HepG2 (cell line): ENCODE results near the gene CDK5RAP2. TPM values are rescaled to one million over a fixed set of nuclear protein-coding genes. Genes with fewer than 3 reads are reported as not detected.

Source experiments
- CHCHD3 ChIP-seq: sonication (generic); formaldehyde crosslinking; IDR thresholded peaks from 2 replicates; pipeline ENCODE4 v1.8.0; 2022; ENCODE audit warnings: mild to moderate bottlenecking, missing genetic modification reagents, moderate library complexity
- KAT2B ChIP-seq: fragments of 150-350 bp; IDR thresholded peaks from 2 replicates; pipeline ENCODE4 v1.6.1; 2014; ENCODE audit warnings: low read depth, low read length, borderline replicate concordance
- KDM2A ChIP-seq: sonication (generic); formaldehyde crosslinking; IDR thresholded peaks from 2 replicates; pipeline ENCODE4 v1.4.0; 2020; ENCODE audit warnings: low read depth, missing genetic modification reagents, borderline replicate concordance
- MAZ ChIP-seq, 2 experiments: sonication (generic) in 1 of 2; formaldehyde crosslinking in 1 of 2; IDR thresholded peaks; 2 replicates each; pipeline versions ENCODE4 v1.5.0 to v1.6.1; 2012 to 2020; ENCODE audit warnings: low read depth in 2 of 2, mild to moderate bottlenecking in 2 of 2, borderline replicate concordance in 1 of 2, improper control_type of control experiment in 1 of 2, low read length in 1 of 2, missing genetic modification reagents in 1 of 2, moderate library complexity in 1 of 2
- RXRA ChIP-seq: sonication (generic); formaldehyde crosslinking; IDR thresholded peaks from 2 replicates; pipeline ENCODE4 v1.5.1; 2020; ENCODE audit warnings: missing genetic modification reagents
- THYN1 ChIP-seq: sonication (generic); formaldehyde crosslinking; IDR thresholded peaks from 2 replicates; pipeline ENCODE4 v1.8.1; 2023; ENCODE audit warnings: low read depth, mild to moderate bottlenecking, moderate library complexity, missing genetic modification reagents, borderline replicate concordance
- ZFP36L1 ChIP-seq: sonication (generic); formaldehyde crosslinking; IDR thresholded peaks from 2 replicates; pipeline ENCODE4 v1.8.0; 2022; ENCODE audit warnings: mild to moderate bottlenecking, missing genetic modification reagents, moderate library complexity
- ZNF317 ChIP-seq: sonication (generic); formaldehyde crosslinking; IDR thresholded peaks from 2 replicates; pipeline ENCODE4 v1.5.0; 2020; ENCODE audit warnings: mild to moderate bottlenecking, missing genetic modification reagents
- ZNF331 ChIP-seq: sonication (generic); formaldehyde crosslinking; IDR thresholded peaks from 2 replicates; pipeline ENCODE4 v1.4.0; 2020; ENCODE audit warnings: missing genetic modification reagents
- ZNF460 ChIP-seq: sonication (generic); formaldehyde crosslinking; IDR thresholded peaks from 2 replicates; pipeline ENCODE4 v1.5.1; 2020; ENCODE audit warnings: missing genetic modification reagents, mild to moderate bottlenecking, borderline replicate concordance
- ZNF547 ChIP-seq: sonication (generic); formaldehyde crosslinking; IDR thresholded peaks from 2 replicates; pipeline ENCODE4 v1.5.1; 2020; ENCODE audit warnings: mild to moderate bottlenecking, missing genetic modification reagents
- polyA plus RNA-seq, 8 experiments: library from polyadenylated mRNA; depleted of rRNA in 3 of 8; stranded (reverse) in 7 of 8; unstranded in 1 of 8; fragments of >200 nt; fragmentation: Illumina TruSeq in 4 of 8; extraction: Trizol in 4 of 8; gene quantifications; 2 replicates each; pipeline versions ENCODE4 v1.2.1 to v1.2.3, GENCODE V29; 2011 to 2016; ENCODE audit warnings: low read depth in 4 of 8, missing spikeins in 1 of 8, mixed read lengths in 1 of 8; ENCODE audit not compliant: insufficient read depth in 1 of 8
- total RNA-seq, 5 experiments: library from RNA; depleted of rRNA; stranded (reverse); fragments of >200 nt; fragmentation: Illumina TruSeq; extraction: Trizol; gene quantifications; 2 replicates each; pipeline ENCODE4 v1.2.3, GENCODE V29; 2016; ENCODE audit warnings: low read depth in 1 of 5
- TF ChIP-seq, protein P1 (sequence below): sonication (generic); formaldehyde crosslinking; IDR thresholded peaks from 2 replicates; pipeline ENCODE4 v1.5.0; 2020; ENCODE audit warnings: mild to moderate bottlenecking, missing genetic modification reagents
- TF ChIP-seq, protein P2 (sequence below): sonication (generic); formaldehyde crosslinking; IDR thresholded peaks from 2 replicates; pipeline ENCODE4 v1.4.0; 2020; ENCODE audit warnings: missing genetic modification reagents
- TF ChIP-seq, protein P3 (sequence below): sonication (generic); formaldehyde crosslinking; IDR thresholded peaks from 2 replicates; pipeline ENCODE4 v1.9.0; 2021; ENCODE audit warnings: missing genetic modification reagents, mild to moderate bottlenecking, borderline replicate concordance
- TF ChIP-seq, protein P4 (sequence below): sonication (generic); formaldehyde crosslinking; IDR thresholded peaks from 2 replicates; pipeline ENCODE4 v1.9.0; 2021; ENCODE audit warnings: mild to moderate bottlenecking, missing genetic modification reagents

The CDK5RAP2 gene
- total and polyA plus RNA-seq, 2 of the 13 experiments (the other 11 are each of a cell fraction or from before 2014, with no cell fraction given): 31.8 to 42.2 TPM

DNA sequence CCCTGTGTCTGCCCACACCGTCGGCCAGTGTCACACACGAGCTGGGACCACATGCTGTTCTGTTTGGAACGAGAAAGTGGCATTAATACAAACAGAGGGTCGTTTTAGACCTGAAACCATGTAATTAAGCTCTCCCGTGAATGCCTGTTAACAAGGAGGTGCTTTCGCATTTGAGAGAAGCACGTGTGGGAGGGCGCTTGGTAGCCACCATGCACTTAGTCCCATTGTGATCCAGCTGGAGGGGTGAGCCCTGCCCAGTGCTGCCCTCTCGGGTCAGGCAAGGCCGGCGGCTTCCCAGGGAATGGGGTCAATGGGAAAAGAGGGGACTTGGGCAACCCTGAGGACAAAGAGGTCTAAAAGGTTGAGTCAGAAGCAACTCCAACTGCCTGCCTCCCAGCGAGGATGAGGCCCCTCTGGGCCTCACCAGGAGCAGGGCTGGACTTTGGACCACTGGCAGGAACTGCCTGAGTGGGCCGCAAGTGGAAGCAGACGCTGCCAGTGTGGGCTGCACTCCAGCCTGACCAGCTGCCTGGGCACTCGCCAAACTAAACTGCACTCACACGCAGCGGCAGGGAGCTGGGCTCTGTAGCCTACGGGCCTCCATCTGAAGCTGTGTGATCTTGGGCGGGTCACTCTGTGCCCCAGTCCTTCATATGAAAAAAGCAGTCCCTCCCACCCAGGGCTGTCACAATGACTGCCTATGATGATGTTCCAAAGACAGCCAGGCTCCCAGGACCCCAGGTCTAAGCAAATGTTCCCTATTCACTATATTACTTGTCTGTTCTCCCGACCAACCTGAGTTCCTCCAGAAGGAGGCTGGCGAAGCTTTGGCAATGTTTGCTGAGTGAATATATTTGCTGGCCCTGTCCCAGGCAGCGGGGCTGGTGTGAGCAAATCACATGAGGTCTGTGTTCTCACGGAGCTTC is 195.7 kb downstream of the CDK5RAP2 start (continued):
- TF ChIP-seq THYN1 (CRISPR knock-in tag): no peak
- TF ChIP-seq, protein P1, sequence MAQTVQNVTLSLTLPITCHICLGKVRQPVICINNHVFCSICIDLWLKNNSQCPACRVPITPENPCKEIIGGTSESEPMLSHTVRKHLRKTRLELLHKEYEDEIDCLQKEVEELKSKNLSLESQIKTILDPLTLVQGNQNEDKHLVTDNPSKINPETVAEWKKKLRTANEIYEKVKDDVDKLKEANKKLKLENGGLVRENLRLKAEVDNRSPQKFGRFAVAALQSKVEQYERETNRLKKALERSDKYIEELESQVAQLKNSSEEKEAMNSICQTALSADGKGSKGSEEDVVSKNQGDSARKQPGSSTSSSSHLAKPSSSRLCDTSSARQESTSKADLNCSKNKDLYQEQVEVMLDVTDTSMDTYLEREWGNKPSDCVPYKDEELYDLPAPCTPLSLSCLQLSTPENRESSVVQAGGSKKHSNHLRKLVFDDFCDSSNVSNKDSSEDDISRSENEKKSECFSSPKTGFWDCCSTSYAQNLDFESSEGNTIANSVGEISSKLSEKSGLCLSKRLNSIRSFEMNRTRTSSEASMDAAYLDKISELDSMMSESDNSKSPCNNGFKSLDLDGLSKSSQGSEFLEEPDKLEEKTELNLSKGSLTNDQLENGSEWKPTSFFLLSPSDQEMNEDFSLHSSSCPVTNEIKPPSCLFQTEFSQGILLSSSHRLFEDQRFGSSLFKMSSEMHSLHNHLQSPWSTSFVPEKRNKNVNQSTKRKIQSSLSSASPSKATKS (CRISPR knock-in tag): peak; percentile 58; the same call in 1 of the 2 replicates
- TF ChIP-seq ZNF547 (CRISPR knock-in tag): no peak
- TF ChIP-seq CHCHD3 (CRISPR knock-in tag): no peak
- TF ChIP-seq ZNF317 (CRISPR knock-in tag): 0 out of 2 replicates have a peak, but pooled peaks have one; percentile 48
- TF ChIP-seq, protein P2, sequence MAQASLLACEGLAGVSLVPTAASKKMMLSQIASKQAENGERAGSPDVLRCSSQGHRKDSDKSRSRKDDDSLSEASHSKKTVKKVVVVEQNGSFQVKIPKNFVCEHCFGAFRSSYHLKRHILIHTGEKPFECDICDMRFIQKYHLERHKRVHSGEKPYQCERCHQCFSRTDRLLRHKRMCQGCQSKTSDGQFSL: peak; percentile 55; the same call in 1 of the 2 replicates
- peak; percentile 66 for TF ChIP-seq ZNF331
- TF ChIP-seq KAT2B: no peak
- peak; percentile 62; the same call in 1 of the 2 replicates for TF ChIP-seq MAZ (IDR thresholded peaks at IDR 0.05; ENCODE audit: borderline replicate concordance, low read depth, low read length)
- TF ChIP-seq MAZ (CRISPR knock-in tag; IDR thresholded peaks at IDR 0.05; ENCODE audit: low read depth): no peak
- peak; percentile 86 for TF ChIP-seq KDM2A (CRISPR knock-in tag)
- no peak; the same call in 1 of the 2 replicates for TF ChIP-seq ZNF460 (CRISPR knock-in tag)
- TF ChIP-seq, protein P3, sequence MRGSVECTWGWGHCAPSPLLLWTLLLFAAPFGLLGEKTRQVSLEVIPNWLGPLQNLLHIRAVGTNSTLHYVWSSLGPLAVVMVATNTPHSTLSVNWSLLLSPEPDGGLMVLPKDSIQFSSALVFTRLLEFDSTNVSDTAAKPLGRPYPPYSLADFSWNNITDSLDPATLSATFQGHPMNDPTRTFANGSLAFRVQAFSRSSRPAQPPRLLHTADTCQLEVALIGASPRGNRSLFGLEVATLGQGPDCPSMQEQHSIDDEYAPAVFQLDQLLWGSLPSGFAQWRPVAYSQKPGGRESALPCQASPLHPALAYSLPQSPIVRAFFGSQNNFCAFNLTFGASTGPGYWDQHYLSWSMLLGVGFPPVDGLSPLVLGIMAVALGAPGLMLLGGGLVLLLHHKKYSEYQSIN (CRISPR knock-in tag): no peak
- peak; percentile 97 for TF ChIP-seq RXRA (CRISPR knock-in tag)
- TF ChIP-seq, protein P4, sequence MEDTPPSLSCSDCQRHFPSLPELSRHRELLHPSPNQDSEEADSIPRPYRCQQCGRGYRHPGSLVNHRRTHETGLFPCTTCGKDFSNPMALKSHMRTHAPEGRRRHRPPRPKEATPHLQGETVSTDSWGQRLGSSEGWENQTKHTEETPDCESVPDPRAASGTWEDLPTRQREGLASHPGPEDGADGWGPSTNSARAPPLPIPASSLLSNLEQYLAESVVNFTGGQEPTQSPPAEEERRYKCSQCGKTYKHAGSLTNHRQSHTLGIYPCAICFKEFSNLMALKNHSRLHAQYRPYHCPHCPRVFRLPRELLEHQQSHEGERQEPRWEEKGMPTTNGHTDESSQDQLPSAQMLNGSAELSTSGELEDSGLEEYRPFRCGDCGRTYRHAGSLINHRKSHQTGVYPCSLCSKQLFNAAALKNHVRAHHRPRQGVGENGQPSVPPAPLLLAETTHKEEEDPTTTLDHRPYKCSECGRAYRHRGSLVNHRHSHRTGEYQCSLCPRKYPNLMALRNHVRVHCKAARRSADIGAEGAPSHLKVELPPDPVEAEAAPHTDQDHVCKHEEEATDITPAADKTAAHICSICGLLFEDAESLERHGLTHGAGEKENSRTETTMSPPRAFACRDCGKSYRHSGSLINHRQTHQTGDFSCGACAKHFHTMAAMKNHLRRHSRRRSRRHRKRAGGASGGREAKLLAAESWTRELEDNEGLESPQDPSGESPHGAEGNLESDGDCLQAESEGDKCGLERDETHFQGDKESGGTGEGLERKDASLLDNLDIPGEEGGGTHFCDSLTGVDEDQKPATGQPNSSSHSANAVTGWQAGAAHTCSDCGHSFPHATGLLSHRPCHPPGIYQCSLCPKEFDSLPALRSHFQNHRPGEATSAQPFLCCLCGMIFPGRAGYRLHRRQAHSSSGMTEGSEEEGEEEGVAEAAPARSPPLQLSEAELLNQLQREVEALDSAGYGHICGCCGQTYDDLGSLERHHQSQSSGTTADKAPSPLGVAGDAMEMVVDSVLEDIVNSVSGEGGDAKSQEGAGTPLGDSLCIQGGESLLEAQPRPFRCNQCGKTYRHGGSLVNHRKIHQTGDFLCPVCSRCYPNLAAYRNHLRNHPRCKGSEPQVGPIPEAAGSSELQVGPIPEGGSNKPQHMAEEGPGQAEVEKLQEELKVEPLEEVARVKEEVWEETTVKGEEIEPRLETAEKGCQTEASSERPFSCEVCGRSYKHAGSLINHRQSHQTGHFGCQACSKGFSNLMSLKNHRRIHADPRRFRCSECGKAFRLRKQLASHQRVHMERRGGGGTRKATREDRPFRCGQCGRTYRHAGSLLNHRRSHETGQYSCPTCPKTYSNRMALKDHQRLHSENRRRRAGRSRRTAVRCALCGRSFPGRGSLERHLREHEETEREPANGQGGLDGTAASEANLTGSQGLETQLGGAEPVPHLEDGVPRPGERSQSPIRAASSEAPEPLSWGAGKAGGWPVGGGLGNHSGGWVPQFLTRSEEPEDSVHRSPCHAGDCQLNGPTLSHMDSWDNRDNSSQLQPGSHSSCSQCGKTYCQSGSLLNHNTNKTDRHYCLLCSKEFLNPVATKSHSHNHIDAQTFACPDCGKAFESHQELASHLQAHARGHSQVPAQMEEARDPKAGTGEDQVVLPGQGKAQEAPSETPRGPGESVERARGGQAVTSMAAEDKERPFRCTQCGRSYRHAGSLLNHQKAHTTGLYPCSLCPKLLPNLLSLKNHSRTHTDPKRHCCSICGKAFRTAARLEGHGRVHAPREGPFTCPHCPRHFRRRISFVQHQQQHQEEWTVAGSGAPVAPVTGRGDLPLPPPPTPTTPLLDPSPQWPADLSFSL (CRISPR knock-in tag): no peak
- TF ChIP-seq ZFP36L1 (CRISPR knock-in tag): no peak; the same call in 1 of the 2 replicates
